GM23338 (cell line): Measurements from ENCODE around the gene PIF1. TPM values are rescaled to one million over a fixed set of nuclear protein-coding genes. Genes with fewer than 3 reads are reported as not detected.

Experiments
- ATAC-seq: fragments of 200-7000 bp; cut with Tn5 transposase; 3 replicates; pipeline ENCODE4 v1.9.1; 2020
- DNase-seq: peaks from one replicate; pipeline ENCODE4 v3.0.0-alpha.2; 2015; ENCODE audit warnings: low spot score
- H2AFZ ChIP-seq: fragments of 200-600 bp; sonication (generic); 2 replicates; pipeline ENCODE4 v1.8.0; 2016; ENCODE audit warnings: antibody characterized with exemption, mild to moderate bottlenecking, moderate library complexity
- H3F3A ChIP-seq: fragments of 200-600 bp; sonication (generic); replicated peaks from 2 replicates; pipeline ENCODE4 v1.8.0; 2017; ENCODE audit warnings: antibody characterized with exemption, mixed run types, low read depth
- H3K27ac ChIP-seq: fragments of 200-600 bp; sonication (generic); 2 replicates; pipeline ENCODE4 v1.6.1; 2016; ENCODE audit warnings: low read depth
- H3K27me3 ChIP-seq: fragments of 200-600 bp; sonication (generic); 2 replicates; pipeline ENCODE4 v1.8.0; 2016; ENCODE audit warnings: mild to moderate bottlenecking, mixed run types, moderate library complexity; ENCODE audit not compliant: insufficient read depth
- H3K36me3 ChIP-seq: fragments of 200-600 bp; sonication (generic); 2 replicates; pipeline ENCODE4 v1.8.0; 2016; ENCODE audit warnings: mild to moderate bottlenecking; ENCODE audit not compliant: insufficient read depth
- H3K4me1 ChIP-seq: fragments of 200-600 bp; sonication (generic); 2 replicates; pipeline ENCODE4 v1.8.0; 2016; ENCODE audit warnings: mild to moderate bottlenecking, moderate library complexity; ENCODE audit not compliant: insufficient read depth
- H3K4me2 ChIP-seq: fragments of 200-600 bp; sonication (generic); 2 replicates; pipeline ENCODE4 v1.7.1; 2017; ENCODE audit warnings: mixed run types
- H3K4me3 ChIP-seq: fragments of 200-600 bp; sonication (generic); 2 replicates; pipeline ENCODE4 v1.6.1; 2016; ENCODE audit warnings: mixed run types
- H3K79me2 ChIP-seq: fragments of 200-600 bp; sonication (generic); replicated peaks from 2 replicates; pipeline ENCODE4 v1.8.0; 2017; ENCODE audit warnings: mild to moderate bottlenecking; ENCODE audit not compliant: insufficient read depth
- H3K9me2 ChIP-seq: fragments of 200-600 bp; sonication (generic); 2 replicates; pipeline ENCODE4 v1.8.0; 2017; ENCODE audit not compliant: insufficient read depth
- H4K20me1 ChIP-seq: fragments of 200-600 bp; sonication (generic); replicated peaks from 2 replicates; pipeline ENCODE4 v1.8.0; 2017; ENCODE audit warnings: mild to moderate bottlenecking; ENCODE audit not compliant: insufficient read depth
- H3K27ac Mint-ChIP-seq: 2 replicates; pipeline ENCODE4 v1.8.0; 2020; ENCODE audit warnings: inconsistent platforms, mild to moderate bottlenecking, moderate library complexity, mixed read lengths
- H3K27me3 Mint-ChIP-seq: 3 replicates; pipeline ENCODE4 v1.8.0; 2022; ENCODE audit warnings: low read depth, mild to moderate bottlenecking, moderate library complexity, mixed read lengths, inconsistent platforms; ENCODE audit not compliant: insufficient read depth, poor library complexity
- H3K36me3 Mint-ChIP-seq: 3 replicates; pipeline ENCODE4 v1.8.0; 2021; ENCODE audit warnings: low read depth, mild to moderate bottlenecking, inconsistent platforms, moderate library complexity, mixed read lengths
- H3K4me1 Mint-ChIP-seq: 3 replicates; pipeline ENCODE4 v1.8.0; 2020; ENCODE audit warnings: mild to moderate bottlenecking, inconsistent platforms, mixed read lengths
- H3K4me3 Mint-ChIP-seq: 3 replicates; pipeline ENCODE4 v1.8.0; 2021; ENCODE audit warnings: moderate library complexity, mild to moderate bottlenecking, inconsistent platforms, mixed read lengths
- H3K9me3 Mint-ChIP-seq: 3 replicates; pipeline ENCODE4 v1.8.0; 2020; ENCODE audit warnings: moderate library complexity, mild to moderate bottlenecking, inconsistent platforms, mixed read lengths
- CREB1 ChIP-seq: fragments of 250-450 bp; sonication (Bioruptor Pico); IDR thresholded peaks from 2 replicates; pipeline ENCODE4 v1.5.0; 2020; ENCODE audit warnings: low read depth, mild to moderate bottlenecking, moderate library complexity
- CTCF ChIP-seq, 2 experiments: fragments of 200-600 bp in 1 of 2; sonication (generic) in 1 of 2; conservative IDR thresholded peaks; 2 replicates each; pipeline versions ENCODE4 v1.5.1 to v1.6.1; 2016 to 2017; ENCODE audit warnings: antibody characterized with exemption in 2 of 2, low read depth in 2 of 2, mild to moderate bottlenecking in 2 of 2, moderate library complexity in 1 of 2
- ETS1 ChIP-seq: IDR thresholded peaks from 2 replicates; pipeline ENCODE4 v1.6.1; 2016; ENCODE audit warnings: antibody characterized with exemption
- EZH2 ChIP-seq: fragments of 200-600 bp; sonication (generic); IDR thresholded peaks from one replicate; pipeline ENCODE4 v1.8.0; 2017; ENCODE audit warnings: antibody characterized with exemption, mild to moderate bottlenecking, low read depth; ENCODE audit not compliant: unreplicated experiment
- EZH2phosphoT487 ChIP-seq: fragments of 200-600 bp; sonication (generic); IDR thresholded peaks from one replicate; pipeline ENCODE4 v1.8.1; 2018; ENCODE audit warnings: antibody characterized with exemption; ENCODE audit not compliant: unreplicated experiment
- JUNB ChIP-seq: IDR thresholded peaks from one replicate; pipeline ENCODE4 v1.6.1; 2016; ENCODE audit warnings: antibody characterized with exemption; ENCODE audit not compliant: unreplicated experiment
- NANOG ChIP-seq: IDR thresholded peaks from 2 replicates; pipeline ENCODE4 v1.6.1; 2016; ENCODE audit warnings: antibody characterized with exemption, borderline replicate concordance
- POLR2AphosphoS5 ChIP-seq: IDR thresholded peaks from 2 replicates; pipeline ENCODE4 v1.6.1; 2016; ENCODE audit warnings: antibody characterized with exemption, low read depth
- REST ChIP-seq: IDR thresholded peaks from one replicate; pipeline ENCODE4 v1.6.1; 2018; ENCODE audit warnings: antibody characterized with exemption; ENCODE audit not compliant: unreplicated experiment
- STAT1 ChIP-seq: IDR thresholded peaks from one replicate; pipeline ENCODE4 v1.6.1; 2016; ENCODE audit warnings: antibody characterized with exemption; ENCODE audit not compliant: unreplicated experiment
- ZNF114 ChIP-seq: fragments of 250-450 bp; sonication (Bioruptor Pico); IDR thresholded peaks from 2 replicates; pipeline ENCODE4 v1.5.0; 2020; ENCODE audit warnings: mild to moderate bottlenecking, moderate library complexity
- ZNF331 ChIP-seq: fragments of 250-450 bp; sonication (Bioruptor Pico); IDR thresholded peaks from 2 replicates; pipeline ENCODE4 v1.5.0; 2020; ENCODE audit warnings: low read depth, mild to moderate bottlenecking, moderate library complexity
- ZNF462 ChIP-seq: fragments of 250-450 bp; sonication (Bioruptor Pico); IDR thresholded peaks from 2 replicates; pipeline ENCODE4 v1.5.0; 2020; ENCODE audit warnings: mild to moderate bottlenecking, moderate library complexity
- polyA plus RNA-seq: library from polyadenylated mRNA; unstranded; fragments of >200 nt; fragmentation: Nextera tagmentation; extraction: Ambion mirVana; gene quantifications from 2 replicates; pipeline ENCODE4 v1.2.1, GENCODE V29; 2016
- total RNA-seq: library from RNA; depleted of rRNA; stranded (reverse); fragments of >200 nt; shearing (Covaris generic); gene quantifications from 2 replicates; pipeline ENCODE4 v1.2.3, GENCODE V29; 2014

The PIF1 gene
- total and polyA plus RNA-seq, 2 experiments from 2014 or later, result 116 to 200 TPM

- peaks cover 72% of the 10 kb centered on the region for H3K36me3 Mint-ChIP-seq
- H3K27me3 Mint-ChIP-seq, result peaks cover 6% of the 10 kb centered on the region
- TF ChIP-seq ZNF114 (CRISPR knock-in tag) (no peak), ZNF331 (CRISPR knock-in tag) (no peak), STAT1 (no peak), ZNF462 (CRISPR knock-in tag) (no peak), NANOG (no peak), EZH2 (no peak), POLR2AphosphoS5 (no peak), EZH2phosphoT487 (no peak), ETS1 (no peak), JUNB (no peak), REST (no peak), CTCF (conservative IDR thresholded peaks at IDR 0.05; ENCODE audit: low read depth in 2 of 2) (no peak), CREB1 (CRISPR knock-in tag) (no peak)
- no peaks in the 10 kb centered on the region for H3K9me2 ChIP-seq
- DNase-seq (no peak), ATAC-seq (no peak)
- peaks cover 32% of the 10 kb centered on the region for H3K4me1 ChIP-seq
- H3K27ac Mint-ChIP-seq, result peak overlapping the region; percentile 71
- H3K27me3 ChIP-seq, result no peaks in the 10 kb centered on the region
- H3K79me2 ChIP-seq, result peaks cover 67% of the 10 kb centered on the region
- H4K20me1 ChIP-seq, result peaks cover 29% of the 10 kb centered on the region
- no peak overlapping the region for H3K4me3 ChIP-seq
- no peak overlapping the region for H2AFZ ChIP-seq
- peaks cover 16% of the 10 kb centered on the region for H3F3A ChIP-seq
- no peaks in the 10 kb centered on the region for H3K9me3 Mint-ChIP-seq
- H3K4me1 Mint-ChIP-seq, result peaks cover 47% of the 10 kb centered on the region
- H3K4me3 Mint-ChIP-seq, result no peak overlapping the region
- H3K4me2 ChIP-seq, result no peak overlapping the region
- no peak overlapping the region for H3K27ac ChIP-seq
- peaks cover 13% of the 10 kb centered on the region; the same call in 1 of the 2 replicates for H3K36me3 ChIP-seq
Observed at GRCh38 chr15:64855205-64855975, 29.9 kb upstream of the PIF1 start.
